Lung (tissue), 12 donors: ENCODE results near the gene HARBI1. TPM values are rescaled to one million over a fixed set of nuclear protein-coding genes. Genes with fewer than 3 reads are reported as not detected.

Experiments
- ATAC-seq: fragments of 200-7000 bp; cut with Tn5 transposase; one replicate; pipeline ENCODE4 v1.9.1; 2020; ENCODE audit warnings: moderate number of reproducible peaks; ENCODE audit not compliant: insufficient read depth, low FRiP score
- DNase-seq, 3 donors: peaks; one replicate each; pipeline ENCODE4 v3.0.0-alpha.2; 2013 to 2017
- H3K27ac ChIP-seq, 2 donors: one replicate each; pipeline ENCODE4 v1.5.1; 2013; ENCODE audit warnings: mild to moderate bottlenecking in 2 of 2, moderate library complexity in 2 of 2, control low read depth in 1 of 2, inconsistent platforms in 1 of 2, low read depth in 1 of 2, low read length in 1 of 2
- H3K27me3 ChIP-seq, 3 donors: one replicate each; pipeline ENCODE4 v1.5.1; 2013; ENCODE audit warnings: low read length in 2 of 3; ENCODE audit not compliant: control insufficient read depth in 3 of 3, insufficient read depth in 3 of 3
- H3K36me3 ChIP-seq, 4 donors: one replicate each; pipeline ENCODE4 v1.5.1; 2013; ENCODE audit warnings: low read length in 4 of 4, mild to moderate bottlenecking in 1 of 4, moderate library complexity in 1 of 4; ENCODE audit not compliant: control insufficient read depth in 4 of 4, insufficient read depth in 4 of 4
- H3K4me1 ChIP-seq, 5 donors: one replicate each; pipeline ENCODE4 v1.5.1; 2013; ENCODE audit warnings: low read length in 5 of 5, mild to moderate bottlenecking in 2 of 5, moderate library complexity in 1 of 5; ENCODE audit not compliant: control insufficient read depth in 5 of 5, insufficient read depth in 5 of 5
- H3K4me3 ChIP-seq: one replicate; pipeline ENCODE4 v1.5.1; 2013; ENCODE audit warnings: mild to moderate bottlenecking, control low read depth, moderate library complexity
- H3K9ac ChIP-seq, 2 donors: one replicate each; pipeline ENCODE4 v1.5.1; 2013; ENCODE audit warnings: low read length in 2 of 2, control low read depth in 1 of 2; ENCODE audit not compliant: insufficient read depth in 1 of 2
- H3K9me3 ChIP-seq, 4 donors: one replicate each; pipeline ENCODE4 v1.5.1; 2013; ENCODE audit warnings: low read length in 3 of 4, mild to moderate bottlenecking in 1 of 4, moderate library complexity in 1 of 4; ENCODE audit not compliant: control insufficient read depth in 4 of 4, insufficient read depth in 3 of 4
- CTCF ChIP-seq: IDR thresholded peaks from 2 replicates; pipeline ENCODE4 v1.5.1; 2012; ENCODE audit warnings: mild to moderate bottlenecking; ENCODE audit errors: control extremely low read depth, extremely low read depth
- WGBS, 2 donors: extraction: QIAGEN DNeasy Blood & Tissue Kit; methylation state at CpG; one replicate each; pipeline ENCODE4 v1.1.7; 2013; 5-methylcytosine and 5-hydroxymethylcytosine counted together
- polyA plus RNA-seq, 2 donors: library from polyadenylated mRNA; stranded (reverse); fragments of 200-250 nt; gene quantifications; one replicate each; pipeline ENCODE4 v1.2.1, GENCODE V29; 2013
- total RNA-seq, 2 donors: library from RNA; depleted of rRNA in 1 of 2; stranded (reverse); fragments of >200 nt in 1 of 2; gene quantifications; one replicate each; pipeline ENCODE4 v1.2.1, GENCODE V29; 2014 to 2021
- donor health status: control.
- donor health status: control.
- donor health status: Bipolar disorder and iron deficiency.
- donor health status: healthy.
- donor health status: DM: yes; HTN: yes; CAD: no.

The HARBI1 gene
- total and polyA plus RNA-seq, 4 donors = 1.4 to 5.2 (median 3.6) TPM

GRCh38 chr11:46659908-46660307, 42.9 kb upstream of the HARBI1 start:
- H3K36me3 ChIP-seq = peaks cover 21 to 49% (median 34%) of the 10 kb centered on the region in 4 donors
- H3K27me3 ChIP-seq = no peaks in the 10 kb centered on the region
- no peaks in the 10 kb centered on the region for H3K9me3 ChIP-seq
- no peak overlapping the region for H3K27ac ChIP-seq
- no peak overlapping the region for H3K4me3 ChIP-seq
- H3K9ac ChIP-seq = no peak overlapping the region
- 40 to 75% methylated on average over 1 of the region's 1 CpG for WGBS, 2 donors
- no peak for TF ChIP-seq CTCF
- ATAC-seq (no peak), DNase-seq (peak in 1 of 3 donors; percentile 22)
- H3K4me1 ChIP-seq = peaks cover 0 to 5% (median 0%) of the 10 kb centered on the region in 5 donors

GRCh38 chr11:46658259-46658658, 41.2 kb upstream of the HARBI1 start:
- no peaks in the 10 kb centered on the region for H3K9me3 ChIP-seq
- TF ChIP-seq CTCF = no peak
- 60 to 68% methylated on average over 4 of the region's 4 CpGs for WGBS, 2 donors
- no peak overlapping the region for H3K27ac ChIP-seq
- no peaks in the 10 kb centered on the region for H3K27me3 ChIP-seq
- peaks cover 0 to 5% (median 0%) of the 10 kb centered on the region in 5 donors for H3K4me1 ChIP-seq
- no peak for ATAC-seq
- H3K4me3 ChIP-seq = no peak overlapping the region
- no peak for DNase-seq
- no peak overlapping the region for H3K9ac ChIP-seq
- H3K36me3 ChIP-seq = peaks cover 21 to 41% (median 29%) of the 10 kb centered on the region in 4 donors

GRCh38 chr11:46657186-46657585, 40.2 kb upstream of the HARBI1 start:
- TF ChIP-seq CTCF = no peak
- H3K4me1 ChIP-seq = peaks cover 0 to 5% (median 0%) of the 10 kb centered on the region in 5 donors
- peaks cover 27 to 40% (median 31%) of the 10 kb centered on the region in 4 donors for H3K36me3 ChIP-seq
- no peak overlapping the region for H3K9ac ChIP-seq
- H3K9me3 ChIP-seq = no peaks in the 10 kb centered on the region
- WGBS, 2 donors = 91 to 92% methylated on average over 3 of the region's 3 CpGs
- H3K27me3 ChIP-seq = no peaks in the 10 kb centered on the region
- DNase-seq = no peak
- no peak overlapping the region for H3K27ac ChIP-seq
- no peak overlapping the region for H3K4me3 ChIP-seq
- no peak for ATAC-seq

GRCh38 chr11:46655631-46656030, 38.6 kb upstream of the HARBI1 start:
- ATAC-seq = no peak
- 85 to 86% methylated on average over 4 of the region's 4 CpGs for WGBS, 2 donors

More at GRCh38 chr11:46655631-46656030, 38.6 kb upstream of the HARBI1 start:
- no peak overlapping the region for H3K9ac ChIP-seq
- no peak for TF ChIP-seq CTCF
- DNase-seq = no peak
- peak overlapping the region in 1 of 2 donors; percentile 1 for H3K27ac ChIP-seq
- peaks cover 31 to 41% (median 36%) of the 10 kb centered on the region in 4 donors for H3K36me3 ChIP-seq
- H3K27me3 ChIP-seq = no peaks in the 10 kb centered on the region
- H3K4me1 ChIP-seq = peaks cover 0 to 5% (median 0%) of the 10 kb centered on the region in 5 donors
- no peak overlapping the region for H3K4me3 ChIP-seq
- no peaks in the 10 kb centered on the region for H3K9me3 ChIP-seq
